ENCODE measurements around the gene PGBD2.
A peak's percentile ranks its signal among the peaks of the same experiment; 100 is the strongest.

GRCh38 chr1:248884632-248885295 is 21.3 kb upstream of the PGBD2 start:
- TF ChIP-seq, protein P1, sequence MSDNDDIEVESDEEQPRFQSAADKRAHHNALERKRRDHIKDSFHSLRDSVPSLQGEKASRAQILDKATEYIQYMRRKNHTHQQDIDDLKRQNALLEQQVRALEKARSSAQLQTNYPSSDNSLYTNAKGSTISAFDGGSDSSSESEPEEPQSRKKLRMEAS (IDR thresholded peaks at IDR 0.05): no peak
- TF ChIP-seq, protein P2, sequence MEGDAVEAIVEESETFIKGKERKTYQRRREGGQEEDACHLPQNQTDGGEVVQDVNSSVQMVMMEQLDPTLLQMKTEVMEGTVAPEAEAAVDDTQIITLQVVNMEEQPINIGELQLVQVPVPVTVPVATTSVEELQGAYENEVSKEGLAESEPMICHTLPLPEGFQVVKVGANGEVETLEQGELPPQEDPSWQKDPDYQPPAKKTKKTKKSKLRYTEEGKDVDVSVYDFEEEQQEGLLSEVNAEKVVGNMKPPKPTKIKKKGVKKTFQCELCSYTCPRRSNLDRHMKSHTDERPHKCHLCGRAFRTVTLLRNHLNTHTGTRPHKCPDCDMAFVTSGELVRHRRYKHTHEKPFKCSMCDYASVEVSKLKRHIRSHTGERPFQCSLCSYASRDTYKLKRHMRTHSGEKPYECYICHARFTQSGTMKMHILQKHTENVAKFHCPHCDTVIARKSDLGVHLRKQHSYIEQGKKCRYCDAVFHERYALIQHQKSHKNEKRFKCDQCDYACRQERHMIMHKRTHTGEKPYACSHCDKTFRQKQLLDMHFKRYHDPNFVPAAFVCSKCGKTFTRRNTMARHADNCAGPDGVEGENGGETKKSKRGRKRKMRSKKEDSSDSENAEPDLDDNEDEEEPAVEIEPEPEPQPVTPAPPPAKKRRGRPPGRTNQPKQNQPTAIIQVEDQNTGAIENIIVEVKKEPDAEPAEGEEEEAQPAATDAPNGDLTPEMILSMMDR (IDR thresholded peaks at IDR 0.05; ENCODE audit: control extremely low read depth in 1 of 3, insufficient read depth in 1 of 3, low read depth in 1 of 3, low read length in 3 of 3): peak in 2 of 3 experiments; percentile 13 to 22; a peak in 2 of 4 replicates
- TF ChIP-seq KDM4A (IDR thresholded peaks at IDR 0.05; ENCODE audit: low read depth, low read length, severe bottlenecking) (no peak), EZH2 (IDR thresholded peaks at IDR 0.05; ENCODE audit: low read depth, low read length, severe bottlenecking) (no peak), RFX5 (IDR thresholded peaks at IDR 0.05; ENCODE audit: borderline replicate concordance, low read depth, low read length) (no peak), EP300 (IDR thresholded peaks at IDR 0.05; ENCODE audit: borderline replicate concordance in 1 of 2, low read depth in 2 of 2, low read length in 2 of 2) (no peak), POLR2A (IDR thresholded peaks at IDR 0.05; ENCODE audit: control extremely low read depth in 1 of 2, low read depth in 2 of 2, low read length in 2 of 2) (no peak), GABPA (IDR thresholded peaks at IDR 0.05; ENCODE audit: borderline replicate concordance, insufficient read depth, low read length) (no peak)
- TF ChIP-seq, protein P3, sequence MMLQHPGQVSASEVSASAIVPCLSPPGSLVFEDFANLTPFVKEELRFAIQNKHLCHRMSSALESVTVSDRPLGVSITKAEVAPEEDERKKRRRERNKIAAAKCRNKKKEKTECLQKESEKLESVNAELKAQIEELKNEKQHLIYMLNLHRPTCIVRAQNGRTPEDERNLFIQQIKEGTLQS (IDR thresholded peaks at IDR 0.05; ENCODE audit: insufficient read depth, low read depth, low read length): no peak
- TF ChIP-seq, protein P4, sequence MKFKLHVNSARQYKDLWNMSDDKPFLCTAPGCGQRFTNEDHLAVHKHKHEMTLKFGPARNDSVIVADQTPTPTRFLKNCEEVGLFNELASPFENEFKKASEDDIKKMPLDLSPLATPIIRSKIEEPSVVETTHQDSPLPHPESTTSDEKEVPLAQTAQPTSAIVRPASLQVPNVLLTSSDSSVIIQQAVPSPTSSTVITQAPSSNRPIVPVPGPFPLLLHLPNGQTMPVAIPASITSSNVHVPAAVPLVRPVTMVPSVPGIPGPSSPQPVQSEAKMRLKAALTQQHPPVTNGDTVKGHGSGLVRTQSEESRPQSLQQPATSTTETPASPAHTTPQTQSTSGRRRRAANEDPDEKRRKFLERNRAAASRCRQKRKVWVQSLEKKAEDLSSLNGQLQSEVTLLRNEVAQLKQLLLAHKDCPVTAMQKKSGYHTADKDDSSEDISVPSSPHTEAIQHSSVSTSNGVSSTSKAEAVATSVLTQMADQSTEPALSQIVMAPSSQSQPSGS (IDR thresholded peaks at IDR 0.05; ENCODE audit: low read length): no peak
